Keratinocyte (primary cell): ENCODE results near the gene UMODL1.

Experiments
- EZH2 ChIP-seq: IDR thresholded peaks from one replicate; pipeline ENCODE4 v1.6.1; 2012; ENCODE audit warnings: inconsistent platforms, mild to moderate bottlenecking, low read length, moderate library complexity
- TF ChIP-seq, protein P1 (sequence below), 3 experiments: IDR thresholded peaks in 1 of 3; conservative IDR thresholded peaks in 1 of 3; optimal IDR thresholded peaks in 1 of 3; 2 replicates in 2 of 3; 3 replicates in 1 of 3; pipeline versions ENCODE3 to v1.5.1; 2011; ENCODE audit warnings: low read length in 3 of 3, mild to moderate bottlenecking in 3 of 3, moderate library complexity in 2 of 3, control low read depth in 1 of 3, inconsistent platforms in 1 of 3; ENCODE audit not compliant: insufficient read depth in 2 of 3; ENCODE audit errors: extremely low read depth in 1 of 3

DNA sequence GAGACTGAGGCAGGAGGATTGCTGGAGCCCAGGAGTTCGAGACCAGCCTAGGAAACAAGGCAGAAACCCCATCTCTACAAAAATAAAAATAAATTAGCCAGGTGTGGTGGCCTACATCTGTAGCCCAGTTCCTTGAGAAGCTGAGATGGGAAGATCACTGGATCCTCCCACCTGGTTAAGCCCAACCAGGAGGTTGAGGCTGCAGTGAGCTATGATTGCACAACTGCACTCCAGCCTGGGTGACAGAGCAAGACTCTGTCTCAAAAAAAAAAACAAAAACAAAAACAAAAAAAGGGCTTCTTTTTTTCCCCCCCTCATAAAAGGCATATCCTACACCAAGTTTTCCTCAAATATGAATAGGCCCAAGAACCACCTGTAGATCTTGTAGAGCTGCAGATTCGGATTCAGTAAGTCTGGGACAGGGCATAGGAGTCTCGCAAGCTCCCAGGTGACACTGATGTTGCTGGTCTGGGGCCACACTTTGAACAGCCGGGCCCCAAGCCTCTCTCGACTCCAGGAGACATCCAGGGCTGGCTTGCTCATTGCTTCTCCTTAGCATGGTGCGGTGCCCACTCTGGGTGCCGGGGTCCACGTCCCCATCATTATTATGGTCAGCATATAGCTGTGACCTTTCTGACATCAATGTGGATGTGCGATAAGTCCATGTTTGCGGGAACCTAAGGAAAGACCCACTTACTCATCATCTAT, 22.1 kb upstream of the UMODL1 start:
- TF ChIP-seq, protein P1, sequence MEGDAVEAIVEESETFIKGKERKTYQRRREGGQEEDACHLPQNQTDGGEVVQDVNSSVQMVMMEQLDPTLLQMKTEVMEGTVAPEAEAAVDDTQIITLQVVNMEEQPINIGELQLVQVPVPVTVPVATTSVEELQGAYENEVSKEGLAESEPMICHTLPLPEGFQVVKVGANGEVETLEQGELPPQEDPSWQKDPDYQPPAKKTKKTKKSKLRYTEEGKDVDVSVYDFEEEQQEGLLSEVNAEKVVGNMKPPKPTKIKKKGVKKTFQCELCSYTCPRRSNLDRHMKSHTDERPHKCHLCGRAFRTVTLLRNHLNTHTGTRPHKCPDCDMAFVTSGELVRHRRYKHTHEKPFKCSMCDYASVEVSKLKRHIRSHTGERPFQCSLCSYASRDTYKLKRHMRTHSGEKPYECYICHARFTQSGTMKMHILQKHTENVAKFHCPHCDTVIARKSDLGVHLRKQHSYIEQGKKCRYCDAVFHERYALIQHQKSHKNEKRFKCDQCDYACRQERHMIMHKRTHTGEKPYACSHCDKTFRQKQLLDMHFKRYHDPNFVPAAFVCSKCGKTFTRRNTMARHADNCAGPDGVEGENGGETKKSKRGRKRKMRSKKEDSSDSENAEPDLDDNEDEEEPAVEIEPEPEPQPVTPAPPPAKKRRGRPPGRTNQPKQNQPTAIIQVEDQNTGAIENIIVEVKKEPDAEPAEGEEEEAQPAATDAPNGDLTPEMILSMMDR (optimal IDR thresholded peaks at IDR 0.05 in 1 of 3, IDR thresholded peaks at IDR 0.05 in 1 of 3, conservative IDR thresholded peaks at IDR 0.05 in 1 of 3; ENCODE audit: extremely low read depth in 1 of 3, insufficient read depth in 2 of 3, low read length in 3 of 3) = no peak
- no peak for TF ChIP-seq EZH2
